GM20000 (cell line): ENCODE data around the gene FBLN7.

Experiments used
- DNase-seq: peaks from one replicate; pipeline ENCODE4 v3.0.0; 2012; ENCODE audit warnings: low spot score
- TF ChIP-seq, protein P1 (sequence below): IDR thresholded peaks from 2 replicates; pipeline ENCODE4 v1.5.1; 2012; ENCODE audit warnings: mild to moderate bottlenecking, control low read depth; ENCODE audit errors: extremely low read depth, missing control alignments

FBLN7 gene

DNA sequence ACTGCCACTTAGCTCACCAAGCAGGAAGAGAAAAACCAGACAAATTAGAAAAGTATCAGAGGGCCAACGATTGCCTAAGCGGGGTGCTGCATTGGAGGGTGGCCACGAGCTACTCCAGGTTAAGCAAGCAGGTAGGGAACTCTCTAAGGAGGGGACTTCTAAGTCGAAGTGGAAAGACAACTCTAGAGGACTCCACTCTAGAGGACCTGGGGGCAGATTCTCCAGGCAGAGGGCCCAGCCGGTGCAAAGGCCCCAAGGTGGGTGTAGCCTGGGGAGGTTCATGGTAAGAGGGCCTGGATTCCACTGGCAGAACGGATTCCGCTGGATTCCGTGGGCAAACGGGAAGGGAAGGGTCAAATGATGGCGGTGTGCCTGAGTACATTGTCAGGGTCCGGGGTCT is 12.7 kb downstream of the FBLN7 start:
- TF ChIP-seq, protein P1, sequence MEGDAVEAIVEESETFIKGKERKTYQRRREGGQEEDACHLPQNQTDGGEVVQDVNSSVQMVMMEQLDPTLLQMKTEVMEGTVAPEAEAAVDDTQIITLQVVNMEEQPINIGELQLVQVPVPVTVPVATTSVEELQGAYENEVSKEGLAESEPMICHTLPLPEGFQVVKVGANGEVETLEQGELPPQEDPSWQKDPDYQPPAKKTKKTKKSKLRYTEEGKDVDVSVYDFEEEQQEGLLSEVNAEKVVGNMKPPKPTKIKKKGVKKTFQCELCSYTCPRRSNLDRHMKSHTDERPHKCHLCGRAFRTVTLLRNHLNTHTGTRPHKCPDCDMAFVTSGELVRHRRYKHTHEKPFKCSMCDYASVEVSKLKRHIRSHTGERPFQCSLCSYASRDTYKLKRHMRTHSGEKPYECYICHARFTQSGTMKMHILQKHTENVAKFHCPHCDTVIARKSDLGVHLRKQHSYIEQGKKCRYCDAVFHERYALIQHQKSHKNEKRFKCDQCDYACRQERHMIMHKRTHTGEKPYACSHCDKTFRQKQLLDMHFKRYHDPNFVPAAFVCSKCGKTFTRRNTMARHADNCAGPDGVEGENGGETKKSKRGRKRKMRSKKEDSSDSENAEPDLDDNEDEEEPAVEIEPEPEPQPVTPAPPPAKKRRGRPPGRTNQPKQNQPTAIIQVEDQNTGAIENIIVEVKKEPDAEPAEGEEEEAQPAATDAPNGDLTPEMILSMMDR, result no peak
- DNase-seq, result no peak

DNA sequence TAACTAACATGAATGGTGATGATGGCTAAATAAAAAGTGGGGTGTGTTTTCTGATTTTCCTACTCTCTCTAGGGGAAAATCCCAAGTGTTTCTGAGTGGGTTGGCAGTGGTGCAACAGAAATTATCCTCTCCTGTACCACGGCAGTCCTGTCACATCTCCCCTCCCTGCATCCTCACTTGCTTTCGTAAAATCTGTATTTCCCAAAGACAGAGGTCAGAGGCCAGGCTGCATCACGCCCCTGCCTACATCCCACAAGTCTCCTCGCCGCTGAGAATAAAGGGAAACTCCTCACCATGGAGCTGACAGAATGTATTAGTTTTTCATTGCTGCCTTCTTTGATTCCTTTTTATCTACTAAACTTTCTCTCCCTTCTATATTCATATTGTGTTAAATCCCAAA is 13.1 kb downstream of the FBLN7 start:
- TF ChIP-seq, protein P1, result no peak

DNA sequence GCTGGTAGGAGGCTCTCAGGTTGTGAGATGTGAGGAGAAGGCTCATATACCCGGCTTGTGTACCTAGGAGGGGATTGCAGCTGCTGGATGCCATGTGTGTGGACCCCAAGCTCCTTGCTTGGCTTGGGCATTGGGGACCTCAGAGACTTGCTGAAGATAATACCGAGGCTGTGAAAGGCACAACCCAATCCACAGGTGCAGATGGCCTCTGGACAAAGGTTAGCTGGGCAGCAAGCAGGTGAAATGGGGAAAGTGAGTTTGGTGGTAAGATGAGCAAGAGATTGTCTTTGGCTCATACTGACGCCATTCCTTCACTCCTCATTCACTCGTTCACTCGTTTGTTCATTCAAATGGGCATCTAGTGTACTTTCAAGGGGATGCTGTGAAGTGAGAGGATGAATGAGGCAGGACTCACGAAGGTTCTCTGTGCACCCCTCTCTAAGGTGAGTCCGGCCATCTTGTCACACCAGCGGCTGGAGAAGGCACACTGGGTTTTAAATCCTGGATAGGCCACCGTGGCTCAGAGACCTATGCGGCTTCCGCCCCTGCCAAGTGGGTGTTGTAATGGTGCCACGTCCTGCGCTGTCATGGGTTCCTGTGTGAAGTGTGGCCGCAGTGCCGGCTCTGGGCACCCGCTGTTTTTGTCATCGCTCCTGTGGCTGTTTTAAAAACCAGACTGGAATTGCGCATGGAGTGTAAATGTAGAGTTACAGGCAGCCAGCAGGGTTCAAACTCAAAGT is 13.7 kb downstream of the FBLN7 start:
- TF ChIP-seq, protein P1, result no peak
- DNase-seq, result no peak

More for the DNA sequence above, 13.1 kb downstream of the FBLN7 start:
- no peak for DNase-seq

DNA sequence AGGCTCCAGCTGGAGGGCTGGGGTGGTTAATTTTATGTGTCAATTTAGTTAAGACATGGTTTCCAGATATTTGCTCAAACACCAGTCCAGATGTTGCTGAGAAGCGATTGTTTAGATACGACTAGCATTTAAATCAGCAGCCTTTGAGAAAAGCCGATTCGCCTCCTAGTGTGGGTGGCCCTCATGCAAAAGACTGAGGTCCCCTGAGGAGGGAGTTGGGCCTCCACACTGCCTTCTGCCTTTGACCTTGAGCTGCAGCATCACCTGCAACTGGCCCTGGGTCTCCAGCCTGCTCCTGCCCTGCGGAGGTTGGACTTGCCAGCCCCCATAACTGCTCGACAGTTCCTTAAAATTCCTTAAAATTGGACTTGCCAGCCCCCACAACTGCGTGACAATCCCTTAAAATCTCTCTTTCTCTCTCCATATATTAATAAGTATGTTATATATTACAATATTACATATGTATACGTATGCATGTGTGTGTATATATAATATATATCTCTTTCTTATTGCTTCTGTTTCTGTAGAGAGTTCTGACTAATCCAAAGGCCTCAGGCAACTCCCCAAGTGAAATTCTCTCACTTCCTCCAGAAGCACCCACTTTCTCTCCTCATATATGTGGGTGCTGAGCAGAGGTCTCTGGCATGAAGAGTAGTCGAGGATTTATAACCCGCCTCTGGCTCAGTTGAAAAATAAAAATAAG is 14.4 kb downstream of the FBLN7 start:
- TF ChIP-seq, protein P1, result no peak
- DNase-seq, result no peak

DNA sequence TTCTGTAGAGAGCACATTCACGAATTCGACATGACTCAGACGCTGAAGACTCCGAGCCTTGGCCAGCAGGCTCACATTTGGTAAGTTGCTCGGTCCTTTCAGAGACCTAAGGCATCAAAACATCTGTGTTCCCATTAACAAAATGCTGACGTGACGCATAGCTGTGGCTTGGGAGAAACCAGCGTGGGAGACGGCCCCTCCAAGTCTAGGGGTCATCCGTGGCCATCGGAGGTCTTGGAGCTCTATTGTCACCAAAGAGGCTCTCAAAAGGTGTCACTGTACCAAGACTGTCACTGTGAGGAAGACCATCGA is 14.9 kb downstream of the FBLN7 start:
- no peak for DNase-seq
- TF ChIP-seq, protein P1, result no peak

DNA sequence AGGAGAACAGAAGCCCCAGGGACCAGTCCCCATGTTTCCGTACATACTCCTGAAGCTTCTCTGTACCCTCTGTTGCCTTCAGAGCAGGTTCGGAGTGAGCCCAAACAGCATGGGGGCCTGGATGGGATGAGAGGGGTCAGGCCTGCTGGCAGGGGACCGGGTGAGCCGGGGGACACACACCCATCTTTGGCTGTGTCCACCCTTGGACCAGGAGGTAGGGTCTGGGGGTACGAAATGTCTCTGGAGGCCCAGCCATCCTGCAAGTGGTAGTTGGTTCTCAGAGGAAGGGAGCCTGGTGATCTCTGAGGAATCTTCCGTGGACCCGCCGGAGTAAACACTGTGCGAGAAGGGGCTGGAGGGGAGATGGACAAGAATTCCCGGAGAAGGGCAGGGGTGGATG is 15.3 kb downstream of the FBLN7 start:
- TF ChIP-seq, protein P1, result no peak
- no peak for DNase-seq

DNA sequence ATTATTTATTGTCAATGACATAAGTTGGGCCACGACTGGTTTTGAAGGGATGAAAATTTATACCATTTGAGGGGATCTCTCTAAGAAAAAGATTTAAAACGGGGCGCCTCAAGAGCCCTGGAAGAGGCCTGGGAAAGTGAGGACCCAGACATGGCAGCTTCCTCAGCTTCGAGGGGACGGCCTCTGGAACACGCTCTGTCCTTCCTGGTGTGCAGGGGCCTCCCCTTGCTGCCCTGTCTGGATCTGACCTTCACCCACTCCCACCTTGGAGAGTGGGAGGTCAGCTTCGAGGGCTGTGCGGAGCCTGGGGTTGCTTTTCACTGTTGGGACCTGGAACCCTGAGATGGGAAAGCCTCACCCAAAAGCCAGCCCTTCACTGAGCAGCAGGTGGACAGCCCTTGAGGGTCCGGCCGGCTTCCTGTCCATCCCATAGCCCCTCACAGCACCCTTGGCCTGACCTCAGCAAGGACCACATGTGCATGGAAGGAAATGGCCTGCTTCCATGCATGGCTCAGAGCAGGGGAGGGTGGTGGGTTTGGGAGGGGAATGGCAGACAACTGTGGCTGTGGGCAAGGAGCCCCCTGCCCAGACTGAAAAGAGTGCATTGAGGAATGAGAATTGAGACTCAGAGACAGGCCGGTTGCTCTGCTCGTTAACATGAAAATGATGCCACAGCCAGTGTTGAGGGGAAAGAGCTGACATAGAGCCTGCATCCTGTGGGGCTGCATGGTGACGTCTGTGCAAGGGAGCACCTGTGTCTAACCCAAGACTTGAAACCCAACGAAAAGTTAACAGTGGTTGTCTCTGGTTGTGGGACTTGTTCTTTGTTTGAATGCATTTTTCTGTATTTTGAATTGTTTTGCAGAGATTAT is 16.3 kb downstream of the FBLN7 start:
- DNase-seq, result no peak
- TF ChIP-seq, protein P1, result no peak
